CD4-positive, alpha-beta T cell (primary cell): ENCODE results near the gene SLIT1. TPM values are rescaled to one million over a fixed set of nuclear protein-coding genes. Genes with fewer than 3 reads are reported as not detected.

Experiments
- ATAC-seq: fragments of 200-7000 bp; cut with Tn5 transposase; one replicate; pipeline ENCODE4 v1.10.0; 2022; ENCODE audit warnings: mild to moderate bottlenecking; ENCODE audit not compliant: poor library complexity
- CTCF ChIA-PET: fragments of 350-600 bp; sonication (Branson Sonifier 250); formaldehyde crosslinking; loops from one replicate; lab custom pipeline; 2021; ENCODE audit warnings: antibody characterized with exemption, inconsistent platforms; lab: Charles Lee
- POLR2A ChIA-PET: fragments of 350-600 bp; sonication (Branson Sonifier 250); formaldehyde crosslinking; loops from one replicate; lab custom pipeline; 2021; ENCODE audit warnings: antibody characterized with exemption, inconsistent platforms; lab: Charles Lee
- DNase-seq, 14 experiments: peaks; one replicate each; pipeline ENCODE4 v3.0.0-alpha.2; 2013 to 2020; ENCODE audit warnings: mixed read lengths in 2 of 14
- H3K27ac ChIP-seq, 2 donors: one replicate each; pipeline versions ENCODE4 v1.5.1 to v1.7.0; 2013; ENCODE audit warnings: low read length in 2 of 2, low read depth in 1 of 2, mild to moderate bottlenecking in 1 of 2
- H3K27me3 ChIP-seq, 2 experiments: 1 replicate in 1 of 2; 2 replicates in 1 of 2; pipeline versions ENCODE4 v1.6.1 to v1.7.0; 2013; ENCODE audit warnings: low read length in 2 of 2, control low read depth in 1 of 2, mild to moderate bottlenecking in 1 of 2, moderate library complexity in 1 of 2; ENCODE audit not compliant: insufficient read depth in 2 of 2, control insufficient read depth in 1 of 2
- H3K36me3 ChIP-seq: one replicate; pipeline ENCODE4 v1.6.1; 2013; ENCODE audit warnings: low read length, control low read depth; ENCODE audit not compliant: insufficient read depth
- H3K4me1 ChIP-seq: one replicate; pipeline ENCODE4 v1.6.1; 2013; ENCODE audit warnings: low read length, control low read depth; ENCODE audit not compliant: insufficient read depth
- H3K4me3 ChIP-seq: one replicate; pipeline ENCODE4 v1.5.1; 2013; ENCODE audit warnings: mild to moderate bottlenecking, low read length, moderate library complexity
- H3K9me3 ChIP-seq, 2 experiments: 1 replicate in 1 of 2; 2 replicates in 1 of 2; pipeline versions ENCODE4 v1.6.1 to v1.7.0; 2013; ENCODE audit warnings: low read length in 2 of 2, mild to moderate bottlenecking in 2 of 2, control low read depth in 1 of 2, moderate library complexity in 1 of 2; ENCODE audit not compliant: control insufficient read depth in 1 of 2, insufficient read depth in 1 of 2
- H3K27ac Mint-ChIP-seq: one replicate; pipeline ENCODE4 v1.8.0; 2020; ENCODE audit warnings: mixed read lengths
- H3K27me3 Mint-ChIP-seq: one replicate; pipeline ENCODE4 v1.8.0; 2021; ENCODE audit warnings: mixed read lengths
- H3K36me3 Mint-ChIP-seq: one replicate; pipeline ENCODE4 v1.8.0; 2021; ENCODE audit warnings: low read depth, mixed read lengths
- H3K4me1 Mint-ChIP-seq: one replicate; pipeline ENCODE4 v1.8.0; 2021; ENCODE audit warnings: low read depth, mixed read lengths
- H3K4me3 Mint-ChIP-seq: one replicate; pipeline ENCODE4 v1.8.0; 2020; ENCODE audit warnings: mild to moderate bottlenecking, mixed read lengths
- H3K9me3 Mint-ChIP-seq: one replicate; pipeline ENCODE4 v1.8.0; 2020; ENCODE audit warnings: mixed read lengths
- intact Hi-C, 2 experiments: fragments of 100-400 bp; cut with DNase I in 1 of 2; cut with micrococcal nuclease in 1 of 2; formaldehyde crosslinking; loops; one replicate each; pipeline versions ENCODE4 v1.15.1 to v1.9.0; 2023 to 2025; cut with DNase I, micrococcal nuclease
- total RNA-seq, 174 experiments: library from RNA in 2 of 174; stranded (reverse) in 2 of 174; gene quantifications; one replicate each; pipeline ENCODE4 v1.2.3 and lab custom pipeline; 2021 to 2026
- TF ChIP-seq, protein P1 (sequence below): fragments of 200-600 bp; IDR thresholded peaks from one replicate; pipeline ENCODE4 v1.8.0; 2022; ENCODE audit warnings: antibody characterized with exemption, mild to moderate bottlenecking

SLIT1 gene
- total RNA-seq, 2 experiments from 2014 or later, result 0.30 to 0.39 TPM

DNA sequence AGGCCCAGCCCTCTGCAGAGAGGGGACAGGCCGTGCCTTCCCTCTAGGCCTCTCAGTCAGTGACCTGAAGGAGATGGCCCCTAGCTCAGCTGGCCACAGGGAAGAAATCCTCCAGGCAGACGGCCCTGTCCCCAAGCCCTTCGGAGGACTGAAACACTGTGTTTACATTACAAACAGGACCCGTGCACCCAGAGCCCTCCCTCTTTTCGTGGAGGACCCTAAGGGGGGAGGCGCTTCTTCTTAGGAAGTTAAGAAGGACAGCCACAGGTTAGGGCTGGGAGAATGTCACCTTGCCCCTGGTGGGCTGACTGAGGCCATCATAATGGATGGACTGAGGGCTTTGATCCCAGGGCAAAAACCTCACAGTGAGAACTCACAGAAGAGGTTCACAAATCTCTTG is 154.9 kb downstream of the SLIT1 start:
- POLR2A ChIA-PET, result no interaction called here
- Histone ChIP-seq H3K27ac (no peak overlapping the region), H3K36me3 (no peaks in the 10 kb centered on the region), H3K4me3 (no peak overlapping the region), H3K9me3 (no peaks in the 10 kb centered on the region), H3K4me1 (no peaks in the 10 kb centered on the region), H3K27me3 (peaks cover 0 to 5% of the 10 kb centered on the region in 2 experiments)
- TF ChIP-seq, protein P1, sequence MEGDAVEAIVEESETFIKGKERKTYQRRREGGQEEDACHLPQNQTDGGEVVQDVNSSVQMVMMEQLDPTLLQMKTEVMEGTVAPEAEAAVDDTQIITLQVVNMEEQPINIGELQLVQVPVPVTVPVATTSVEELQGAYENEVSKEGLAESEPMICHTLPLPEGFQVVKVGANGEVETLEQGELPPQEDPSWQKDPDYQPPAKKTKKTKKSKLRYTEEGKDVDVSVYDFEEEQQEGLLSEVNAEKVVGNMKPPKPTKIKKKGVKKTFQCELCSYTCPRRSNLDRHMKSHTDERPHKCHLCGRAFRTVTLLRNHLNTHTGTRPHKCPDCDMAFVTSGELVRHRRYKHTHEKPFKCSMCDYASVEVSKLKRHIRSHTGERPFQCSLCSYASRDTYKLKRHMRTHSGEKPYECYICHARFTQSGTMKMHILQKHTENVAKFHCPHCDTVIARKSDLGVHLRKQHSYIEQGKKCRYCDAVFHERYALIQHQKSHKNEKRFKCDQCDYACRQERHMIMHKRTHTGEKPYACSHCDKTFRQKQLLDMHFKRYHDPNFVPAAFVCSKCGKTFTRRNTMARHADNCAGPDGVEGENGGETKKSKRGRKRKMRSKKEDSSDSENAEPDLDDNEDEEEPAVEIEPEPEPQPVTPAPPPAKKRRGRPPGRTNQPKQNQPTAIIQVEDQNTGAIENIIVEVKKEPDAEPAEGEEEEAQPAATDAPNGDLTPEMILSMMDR, result no peak
- no peaks in the 10 kb centered on the region for H3K36me3 Mint-ChIP-seq
- DNase-seq, result no peak
- no peaks in the 10 kb centered on the region for H3K27me3 Mint-ChIP-seq
- intact Hi-C loops, result no loop called here
- no peaks in the 10 kb centered on the region for H3K4me1 Mint-ChIP-seq
- no peak overlapping the region for H3K4me3 Mint-ChIP-seq
- CTCF ChIA-PET, result no interaction called here
- no peak overlapping the region for H3K27ac Mint-ChIP-seq
- no peaks in the 10 kb centered on the region for H3K9me3 Mint-ChIP-seq
- ATAC-seq, result no peak

DNA sequence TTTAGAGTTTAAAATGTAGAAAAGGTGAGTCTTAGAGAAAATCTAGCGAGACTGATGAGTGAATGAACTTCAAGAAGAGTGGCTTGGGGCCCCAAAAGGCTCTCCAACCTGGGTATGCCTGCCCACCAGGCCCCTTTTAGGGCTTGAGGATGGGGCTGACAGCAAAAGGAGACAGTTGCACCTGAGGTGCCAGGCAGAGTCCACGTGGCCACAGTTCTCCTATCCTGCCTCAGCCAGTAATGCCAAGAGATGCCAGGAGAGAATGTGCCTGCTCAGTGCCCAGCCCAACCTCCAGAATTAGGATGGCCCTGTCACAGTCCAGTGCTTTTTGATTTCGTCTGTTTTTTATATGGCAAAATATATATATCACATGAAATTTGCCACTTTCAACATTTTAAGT is 156.5 kb downstream of the SLIT1 start:
- intact Hi-C loops, result loop anchor here (5.0 to 10.0 kb wide), 2 partner anchors 384 to 387 kb away; no protein-coding TSS in a partner anchor
- no peaks in the 10 kb centered on the region for H3K9me3 Mint-ChIP-seq
- no peaks in the 10 kb centered on the region for H3K27me3 Mint-ChIP-seq
- no peaks in the 10 kb centered on the region for H3K9me3 ChIP-seq
- ChIA-PET POLR2A (no interaction called here), CTCF (no interaction called here)
- H3K4me3 ChIP-seq, result no peak overlapping the region
- no peaks in the 10 kb centered on the region for H3K27me3 ChIP-seq
- H3K36me3 Mint-ChIP-seq, result no peaks in the 10 kb centered on the region
- H3K27ac ChIP-seq, result no peak overlapping the region
- no peaks in the 10 kb centered on the region for H3K36me3 ChIP-seq
- no peak overlapping the region for H3K4me3 Mint-ChIP-seq
- DNase-seq, result no peak
- no peak for ATAC-seq
- H3K27ac Mint-ChIP-seq, result no peak overlapping the region
- no peaks in the 10 kb centered on the region for H3K4me1 ChIP-seq
- H3K4me1 Mint-ChIP-seq, result no peaks in the 10 kb centered on the region
- TF ChIP-seq, protein P1, result no peak

DNA sequence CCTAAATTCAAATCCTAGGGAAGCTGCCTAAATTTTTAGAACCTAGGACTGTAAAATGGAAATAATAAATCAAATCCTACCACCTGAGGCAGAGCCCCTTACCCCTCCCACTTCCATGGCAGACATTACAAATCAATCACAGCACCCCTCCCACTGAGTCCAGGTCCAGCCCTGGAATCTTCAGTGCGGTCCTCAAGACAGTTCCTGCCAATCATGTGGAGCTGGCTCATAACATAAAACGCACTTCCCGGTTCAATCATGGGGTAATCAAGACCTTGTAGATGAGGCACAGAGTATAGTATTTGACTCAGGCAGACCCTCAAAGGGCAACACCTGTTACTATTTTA is 157.0 kb downstream of the SLIT1 start:
- H3K27me3 ChIP-seq, result no peaks in the 10 kb centered on the region
- Mint-ChIP-seq H3K4me1 (no peaks in the 10 kb centered on the region), H3K27me3 (no peaks in the 10 kb centered on the region), H3K9me3 (no peaks in the 10 kb centered on the region), H3K4me3 (no peak overlapping the region), H3K27ac (no peak overlapping the region), H3K36me3 (no peaks in the 10 kb centered on the region)
- no peak overlapping the region for H3K27ac ChIP-seq
- no peak overlapping the region for H3K4me3 ChIP-seq
- DNase-seq (no peak), ATAC-seq (no peak)
- H3K9me3 ChIP-seq, result no peaks in the 10 kb centered on the region
- ChIA-PET POLR2A (no interaction called here), CTCF (no interaction called here)
- no peaks in the 10 kb centered on the region for H3K4me1 ChIP-seq
- TF ChIP-seq, protein P1, result no peak
- H3K36me3 ChIP-seq, result no peaks in the 10 kb centered on the region
- intact Hi-C loops, result loop anchor here (5.0 to 10.0 kb wide), 2 partner anchors 384 to 387 kb away; no protein-coding TSS in a partner anchor
